ENCODE results near the gene IVNS1ABP.

DNA sequence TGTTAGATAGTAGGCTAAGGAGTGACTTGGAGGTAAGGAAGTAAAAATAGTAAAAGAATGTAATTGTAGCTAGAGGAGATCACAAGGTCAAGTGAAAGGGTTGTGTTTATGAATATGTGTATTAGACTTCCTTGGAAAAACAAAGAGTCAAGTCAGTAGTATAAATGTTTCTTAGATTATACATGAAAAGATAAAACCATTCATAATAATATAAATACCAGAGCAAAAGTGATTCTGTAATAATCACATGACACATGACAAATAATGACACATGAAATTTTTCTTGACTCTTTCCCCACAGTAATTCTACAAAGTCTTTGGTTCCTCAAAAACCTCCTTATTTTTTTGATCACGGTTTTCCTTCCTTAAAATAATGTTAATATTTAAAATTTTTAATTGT is 56.4 kb downstream of the IVNS1ABP start:
- TF ChIP-seq, protein P1, sequence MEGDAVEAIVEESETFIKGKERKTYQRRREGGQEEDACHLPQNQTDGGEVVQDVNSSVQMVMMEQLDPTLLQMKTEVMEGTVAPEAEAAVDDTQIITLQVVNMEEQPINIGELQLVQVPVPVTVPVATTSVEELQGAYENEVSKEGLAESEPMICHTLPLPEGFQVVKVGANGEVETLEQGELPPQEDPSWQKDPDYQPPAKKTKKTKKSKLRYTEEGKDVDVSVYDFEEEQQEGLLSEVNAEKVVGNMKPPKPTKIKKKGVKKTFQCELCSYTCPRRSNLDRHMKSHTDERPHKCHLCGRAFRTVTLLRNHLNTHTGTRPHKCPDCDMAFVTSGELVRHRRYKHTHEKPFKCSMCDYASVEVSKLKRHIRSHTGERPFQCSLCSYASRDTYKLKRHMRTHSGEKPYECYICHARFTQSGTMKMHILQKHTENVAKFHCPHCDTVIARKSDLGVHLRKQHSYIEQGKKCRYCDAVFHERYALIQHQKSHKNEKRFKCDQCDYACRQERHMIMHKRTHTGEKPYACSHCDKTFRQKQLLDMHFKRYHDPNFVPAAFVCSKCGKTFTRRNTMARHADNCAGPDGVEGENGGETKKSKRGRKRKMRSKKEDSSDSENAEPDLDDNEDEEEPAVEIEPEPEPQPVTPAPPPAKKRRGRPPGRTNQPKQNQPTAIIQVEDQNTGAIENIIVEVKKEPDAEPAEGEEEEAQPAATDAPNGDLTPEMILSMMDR (conservative IDR thresholded peaks at IDR 0.05 in 1 of 2, IDR thresholded peaks at IDR 0.05 in 1 of 2; ENCODE audit: extremely low read depth in 1 of 2, insufficient read depth in 1 of 2, low read depth in 1 of 2, low read length in 2 of 2), result no peak
- TF ChIP-seq EZH2 (IDR thresholded peaks at IDR 0.05; ENCODE audit: borderline replicate concordance, low read length), result no peak
